GM18907 (cell line): ENCODE data around the gene XRCC5.
A peak's percentile ranks its signal among the peaks of the same experiment; 100 is the strongest.
"Not testable (repeated sequence)": the region's sequence is repeated elsewhere in the genome, so short reads cannot be mapped to it uniquely, and the experiment has no call there.

Experiments
- ATAC-seq: cut with Tn5 transposase; IDR thresholded peaks from one replicate; pipeline ENCODE4 v1.9.1; 2021; ENCODE audit warnings: mild to moderate bottlenecking, moderate library complexity; ENCODE audit not compliant: unreplicated experiment

Gene XRCC5

GRCh38 chr2:216114714-216115531, 5.8 kb downstream of the XRCC5 start:
- peak; percentile 58 for ATAC-seq

GRCh38 chr2:216116418-216116817, 7.3 kb downstream of the XRCC5 start:
- ATAC-seq: no peak

- no peak for ATAC-seq
These were observed 8.6 kb downstream of the XRCC5 start for GRCh38 chr2:216117561-216118340.

- no peak for ATAC-seq
These were observed 9.3 kb downstream of the XRCC5 start for GRCh38 chr2:216118474-216118873.

GRCh38 chr2:216119146-216119545, 10.0 kb downstream of the XRCC5 start:
- no peak for ATAC-seq

GRCh38 chr2:216119986-216120385, 10.8 kb downstream of the XRCC5 start:
- ATAC-seq: no peak

GRCh38 chr2:216121255-216121654, 12.1 kb downstream of the XRCC5 start:
- no peak for ATAC-seq

- ATAC-seq: no peak
These were observed 17.8 kb downstream of the XRCC5 start for GRCh38 chr2:216126943-216127342.

- ATAC-seq: no peak
These were observed 21.3 kb downstream of the XRCC5 start for GRCh38 chr2:216130346-216130971.

GRCh38 chr2:216131175-216131926, 22.2 kb downstream of the XRCC5 start:
- ATAC-seq: no peak

GRCh38 chr2:216132585-216132984, 23.4 kb downstream of the XRCC5 start:
- no peak for ATAC-seq

GRCh38 chr2:216133397-216133796, 24.2 kb downstream of the XRCC5 start:
- no peak for ATAC-seq

- no peak for ATAC-seq
These were observed 25.9 kb downstream of the XRCC5 start for GRCh38 chr2:216134958-216135541.

- no peak for ATAC-seq
These were observed 30.7 kb downstream of the XRCC5 start for GRCh38 chr2:216139884-216140283.

- not testable (repeated sequence) for ATAC-seq
These were observed 32.4 kb downstream of the XRCC5 start for GRCh38 chr2:216141516-216141915.

- peak; percentile 99 for ATAC-seq
These were observed 33.4 kb downstream of the XRCC5 start for GRCh38 chr2:216142540-216142939.

- no peak for ATAC-seq
These were observed 35.2 kb downstream of the XRCC5 start for GRCh38 chr2:216144372-216144771.

- ATAC-seq: no peak
These were observed 35.7 kb downstream of the XRCC5 start for GRCh38 chr2:216144857-216145256.

GRCh38 chr2:216146573-216146972, 37.4 kb downstream of the XRCC5 start:
- no peak for ATAC-seq
